NCI-H748 (cell line): Measurements from ENCODE around the gene SIK1.

Source experiments
- DNase-seq: peaks from one replicate; lab custom pipeline; 2025; ENCODE audit not compliant: unreplicated experiment; lab: John Stamatoyannopoulos, UW

SIK1 gene

GRCh38 chr21:43369124-43369523 lies 57.8 kb downstream of the SIK1 start:
- no peak for DNase-seq

GRCh38 chr21:43368685-43369084 lies 58.2 kb downstream of the SIK1 start:
- DNase-seq, result no peak

GRCh38 chr21:43367859-43368258 lies 59.1 kb downstream of the SIK1 start:
- DNase-seq, result no peak

GRCh38 chr21:43367296-43367695 lies 59.6 kb downstream of the SIK1 start:
- no peak for DNase-seq

- no peak for DNase-seq
Observed at GRCh38 chr21:43366656-43367055, 60.3 kb downstream of the SIK1 start.

- DNase-seq, result no peak
Observed at GRCh38 chr21:43365611-43366426, 61.1 kb downstream of the SIK1 start.

GRCh38 chr21:43364851-43365424 lies 62.0 kb downstream of the SIK1 start:
- peak; percentile 83 for DNase-seq
